IPS DF 6.9 (cell line): ENCODE measurements around the gene SIDT2.

Experiments used
- DNase-seq: peaks from one replicate; pipeline ENCODE4 v3.0.0-alpha.2; 2013; ENCODE audit warnings: low read depth, low spot score
- H3K27ac ChIP-seq: one replicate; pipeline ENCODE4 v1.5.1; 2013; ENCODE audit warnings: low read length, control low read depth
- H3K27me3 ChIP-seq: 2 replicates; pipeline ENCODE4 v1.6.1; 2013; ENCODE audit warnings: mild to moderate bottlenecking, low read length; ENCODE audit not compliant: control insufficient read depth, insufficient read depth
- H3K36me3 ChIP-seq: 2 replicates; pipeline ENCODE4 v1.6.1; 2013; ENCODE audit warnings: low read length; ENCODE audit not compliant: control insufficient read depth, insufficient read depth
- H3K4me1 ChIP-seq: 2 replicates; pipeline ENCODE4 v1.6.1; 2013; ENCODE audit warnings: low read length; ENCODE audit not compliant: control insufficient read depth, insufficient read depth
- H3K4me3 ChIP-seq: 2 replicates; pipeline ENCODE4 v1.5.1; 2013; ENCODE audit warnings: mild to moderate bottlenecking, low read length
- H3K9me3 ChIP-seq: 2 replicates; pipeline ENCODE4 v1.6.1; 2013; ENCODE audit warnings: low read length, inconsistent platforms; ENCODE audit not compliant: control insufficient read depth, insufficient read depth
- WGBS: extraction: QIAGEN DNeasy Blood & Tissue Kit; methylation state at CpG from one replicate; pipeline ENCODE4 v1.1.7; 2013; ENCODE audit warnings: mixed read lengths, missing lambda C conversion rate; ENCODE audit not compliant: insufficient read length, insufficient coverage; 5-methylcytosine and 5-hydroxymethylcytosine counted together

Gene SIDT2

DNA sequence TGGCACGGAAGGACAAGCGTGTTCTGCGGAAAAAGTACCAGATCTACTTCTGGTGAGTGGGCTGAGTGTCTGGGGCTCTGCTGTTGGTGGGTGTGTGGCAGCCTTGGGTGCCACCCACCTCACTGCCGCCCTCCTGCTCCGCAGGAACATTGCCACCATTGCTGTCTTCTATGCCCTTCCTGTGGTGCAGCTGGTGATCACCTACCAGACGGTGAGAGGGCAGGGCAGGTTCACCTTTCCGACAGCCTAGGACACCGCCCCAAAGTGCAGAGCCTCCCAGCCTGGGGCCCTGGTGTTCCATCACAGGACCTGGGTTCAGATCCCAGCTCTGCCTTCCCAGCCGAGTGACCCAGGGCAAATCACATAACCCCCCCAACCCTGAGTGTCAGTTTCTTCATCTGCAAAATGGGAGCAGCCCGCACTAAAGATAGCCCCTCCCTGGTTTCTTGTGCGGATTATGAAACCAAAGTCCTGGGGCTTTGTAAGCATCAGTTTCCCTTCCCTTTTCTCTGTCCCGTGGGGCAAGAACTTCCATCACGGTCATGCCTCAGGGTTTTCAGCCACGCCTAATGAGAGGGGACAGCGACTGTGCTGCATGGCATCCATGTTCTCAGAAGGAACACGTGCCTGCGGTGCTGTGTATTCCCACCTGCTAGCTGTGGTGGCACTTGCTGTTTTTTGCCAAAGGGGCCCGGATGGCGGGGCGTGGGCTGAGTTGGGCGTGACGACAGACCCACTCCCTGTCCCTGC, 10.8 kb downstream of the SIDT2 start:
- H3K27ac ChIP-seq, result no peak overlapping the region
- DNase-seq, result no peak
- no peaks in the 10 kb centered on the region for H3K27me3 ChIP-seq
- no peak overlapping the region for H3K4me3 ChIP-seq
- no peaks in the 10 kb centered on the region for H3K9me3 ChIP-seq
- no peaks in the 10 kb centered on the region for H3K4me1 ChIP-seq
- WGBS, result no CpG with 5 or more reads among the region's 22 CpGs
- peaks cover 10% of the 10 kb centered on the region for H3K36me3 ChIP-seq

DNA sequence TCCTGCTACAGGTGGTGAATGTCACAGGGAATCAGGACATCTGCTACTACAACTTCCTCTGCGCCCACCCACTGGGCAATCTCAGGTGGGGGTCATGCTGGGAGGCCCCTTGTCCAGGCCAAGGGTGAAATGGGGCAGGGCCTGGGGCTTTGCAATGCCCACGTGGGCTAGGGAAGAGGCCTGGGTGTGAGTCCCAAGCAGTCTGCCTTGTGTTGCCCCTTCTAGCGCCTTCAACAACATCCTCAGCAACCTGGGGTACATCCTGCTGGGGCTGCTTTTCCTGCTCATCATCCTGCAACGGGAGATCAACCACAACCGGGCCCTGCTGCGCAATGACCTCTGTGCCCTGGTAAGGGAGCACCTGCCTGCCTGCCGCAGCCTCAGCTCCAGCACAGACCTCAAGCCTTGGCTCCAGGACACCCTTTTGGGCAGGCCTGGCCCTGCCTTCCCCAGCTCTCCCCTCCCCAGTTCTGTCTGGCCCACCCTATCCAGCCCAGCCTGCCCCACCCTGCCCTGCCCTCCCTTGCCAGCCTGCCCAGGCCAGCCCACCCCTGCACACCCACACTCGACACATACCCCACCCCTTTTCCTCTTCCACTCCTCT, 11.5 kb downstream of the SIDT2 start:
- no peaks in the 10 kb centered on the region for H3K9me3 ChIP-seq
- H3K36me3 ChIP-seq, result peaks cover 10% of the 10 kb centered on the region
- no peaks in the 10 kb centered on the region for H3K4me1 ChIP-seq
- no peak for DNase-seq
- H3K27me3 ChIP-seq, result no peaks in the 10 kb centered on the region
- no peak overlapping the region for H3K4me3 ChIP-seq
- WGBS, result no CpG with 5 or more reads among the region's 8 CpGs
- no peak overlapping the region for H3K27ac ChIP-seq

GRCh38 chr11:117191680-117192400, 13.3 kb downstream of the SIDT2 start:
- Histone ChIP-seq H3K4me1 (no peaks in the 10 kb centered on the region), H3K27me3 (no peaks in the 10 kb centered on the region), H3K4me3 (no peak overlapping the region), H3K36me3 (peaks cover 10% of the 10 kb centered on the region), H3K9me3 (no peaks in the 10 kb centered on the region), H3K27ac (no peak overlapping the region)
- no CpG with 5 or more reads among the region's 26 CpGs for WGBS
- no peak for DNase-seq

- WGBS, result no CpG with 5 or more reads among the region's 17 CpGs
- no peaks in the 10 kb centered on the region for H3K9me3 ChIP-seq
- H3K36me3 ChIP-seq, result peaks cover 10% of the 10 kb centered on the region
- no peak overlapping the region for H3K4me3 ChIP-seq
- H3K27ac ChIP-seq, result no peak overlapping the region
- no peaks in the 10 kb centered on the region for H3K4me1 ChIP-seq
- DNase-seq, result no peak
- H3K27me3 ChIP-seq, result no peaks in the 10 kb centered on the region
Measured at GRCh38 chr11:117192401-117192875, 13.9 kb downstream of the SIDT2 start.

GRCh38 chr11:117193130-117194020, 14.8 kb downstream of the SIDT2 start:
- H3K4me3 ChIP-seq, result no peak overlapping the region
- no peak for DNase-seq
- H3K9me3 ChIP-seq, result no peaks in the 10 kb centered on the region
- H3K27ac ChIP-seq, result no peak overlapping the region
- no CpG with 5 or more reads among the region's 15 CpGs for WGBS
- H3K36me3 ChIP-seq, result peaks cover 10% of the 10 kb centered on the region
- H3K27me3 ChIP-seq, result no peaks in the 10 kb centered on the region
- H3K4me1 ChIP-seq, result peaks cover under 1% of the 10 kb centered on the region; the same call in 1 of the 2 replicates

DNA sequence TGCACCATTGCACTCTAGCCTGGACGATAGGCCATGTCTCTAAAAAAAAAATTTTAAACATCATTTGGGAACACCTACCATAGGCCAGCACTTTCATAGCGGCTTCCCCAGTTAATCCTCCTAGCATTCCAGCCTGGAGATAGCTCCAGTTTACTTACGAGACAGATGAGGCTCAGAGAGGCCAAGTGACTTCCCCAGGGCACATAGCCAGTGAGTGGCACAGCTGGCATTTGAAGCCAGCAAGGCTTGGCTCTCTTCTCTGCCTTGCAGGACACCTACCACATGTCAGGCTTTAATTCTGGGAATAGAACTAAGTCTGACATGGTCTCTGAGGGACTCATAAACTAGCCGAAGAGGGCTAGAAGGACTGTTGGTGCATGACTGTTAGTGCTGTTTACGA, 15.7 kb downstream of the SIDT2 start:
- Histone ChIP-seq H3K4me1 (peaks cover 4% of the 10 kb centered on the region; the same call in 1 of the 2 replicates), H3K27me3 (no peaks in the 10 kb centered on the region), H3K4me3 (no peak overlapping the region), H3K9me3 (no peaks in the 10 kb centered on the region), H3K36me3 (peaks cover 10% of the 10 kb centered on the region), H3K27ac (no peak overlapping the region)
- no CpG with 5 or more reads among the region's 5 CpGs for WGBS
- DNase-seq, result no peak

DNA sequence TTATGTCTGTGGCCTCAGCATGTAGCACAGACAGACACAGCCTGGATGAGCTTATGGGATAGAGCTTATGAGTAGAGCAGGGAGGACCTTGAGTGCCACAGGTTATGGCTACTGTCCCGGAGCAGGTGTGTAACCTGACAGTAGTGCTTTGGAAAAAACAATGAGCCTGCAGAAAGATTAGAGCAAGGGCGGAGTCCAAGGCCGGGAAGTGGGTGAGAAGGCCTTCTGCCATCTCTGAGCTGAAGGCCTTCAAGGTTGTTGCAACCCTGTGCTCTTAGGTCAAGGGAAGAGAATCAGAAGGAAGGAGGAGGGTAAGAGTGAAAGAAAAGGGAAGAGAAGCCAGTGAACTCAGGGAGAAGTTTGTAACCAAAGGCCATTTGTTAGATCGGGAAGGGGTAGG, 16.7 kb downstream of the SIDT2 start:
- Histone ChIP-seq H3K27me3 (no peaks in the 10 kb centered on the region), H3K9me3 (no peaks in the 10 kb centered on the region), H3K36me3 (peaks cover 7% of the 10 kb centered on the region), H3K4me1 (peaks cover 5% of the 10 kb centered on the region; the same call in 1 of the 2 replicates), H3K27ac (no peak overlapping the region), H3K4me3 (no peak overlapping the region)
- no peak for DNase-seq
- WGBS, result no CpG with 5 or more reads among the region's 4 CpGs

DNA sequence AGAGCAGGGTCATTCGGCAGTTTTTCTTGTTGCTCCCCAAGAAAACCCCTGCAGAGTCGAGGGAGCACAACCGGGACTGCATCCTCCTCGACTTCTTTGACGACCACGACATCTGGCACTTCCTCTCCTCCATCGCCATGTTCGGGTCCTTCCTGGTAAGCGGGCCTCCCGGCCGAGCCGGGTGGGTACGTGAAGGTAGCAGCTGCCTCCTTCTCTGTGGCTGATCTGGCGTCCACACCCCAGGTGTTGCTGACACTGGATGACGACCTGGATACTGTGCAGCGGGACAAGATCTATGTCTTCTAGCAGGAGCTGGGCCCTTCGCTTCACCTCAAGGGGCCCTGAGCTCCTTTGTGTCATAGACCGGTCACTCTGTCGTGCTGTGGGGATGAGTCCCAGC, 17.2 kb downstream of the SIDT2 start:
- no CpG with 5 or more reads among the region's 19 CpGs for WGBS
- peaks cover 4% of the 10 kb centered on the region; the same call in 1 of the 2 replicates for H3K36me3 ChIP-seq
- no peak for DNase-seq
- no peaks in the 10 kb centered on the region for H3K9me3 ChIP-seq
- H3K4me3 ChIP-seq, result no peak overlapping the region
- no peaks in the 10 kb centered on the region for H3K27me3 ChIP-seq
- peaks cover 5% of the 10 kb centered on the region; the same call in 1 of the 2 replicates for H3K4me1 ChIP-seq
- H3K27ac ChIP-seq, result no peak overlapping the region

DNA sequence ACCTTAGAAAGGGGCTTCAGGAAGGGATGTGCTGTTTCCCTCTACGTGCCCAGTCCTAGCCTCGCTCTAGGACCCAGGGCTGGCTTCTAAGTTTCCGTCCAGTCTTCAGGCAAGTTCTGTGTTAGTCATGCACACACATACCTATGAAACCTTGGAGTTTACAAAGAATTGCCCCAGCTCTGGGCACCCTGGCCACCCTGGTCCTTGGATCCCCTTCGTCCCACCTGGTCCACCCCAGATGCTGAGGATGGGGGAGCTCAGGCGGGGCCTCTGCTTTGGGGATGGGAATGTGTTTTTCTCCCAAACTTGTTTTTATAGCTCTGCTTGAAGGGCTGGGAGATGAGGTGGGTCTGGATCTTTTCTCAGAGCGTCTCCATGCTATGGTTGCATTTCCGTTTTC, 18.5 kb downstream of the SIDT2 start:
- Histone ChIP-seq H3K4me3 (no peak overlapping the region), H3K27me3 (no peaks in the 10 kb centered on the region), H3K9me3 (no peaks in the 10 kb centered on the region), H3K27ac (no peak overlapping the region), H3K36me3 (peaks cover 4% of the 10 kb centered on the region; the same call in 1 of the 2 replicates), H3K4me1 (peaks cover 5% of the 10 kb centered on the region; the same call in 1 of the 2 replicates)
- WGBS, result no CpG with 5 or more reads among the region's 7 CpGs
- no peak for DNase-seq
